ENCODE data around the gene RAD52. TPM values are rescaled to one million over a fixed set of nuclear protein-coding genes. Genes with fewer than 3 reads are reported as not detected.

Gene RAD52
- total RNA-seq, 4 donors from 2014 or later, result 6.0 to 28.4 (median 14.3) TPM

DNA sequence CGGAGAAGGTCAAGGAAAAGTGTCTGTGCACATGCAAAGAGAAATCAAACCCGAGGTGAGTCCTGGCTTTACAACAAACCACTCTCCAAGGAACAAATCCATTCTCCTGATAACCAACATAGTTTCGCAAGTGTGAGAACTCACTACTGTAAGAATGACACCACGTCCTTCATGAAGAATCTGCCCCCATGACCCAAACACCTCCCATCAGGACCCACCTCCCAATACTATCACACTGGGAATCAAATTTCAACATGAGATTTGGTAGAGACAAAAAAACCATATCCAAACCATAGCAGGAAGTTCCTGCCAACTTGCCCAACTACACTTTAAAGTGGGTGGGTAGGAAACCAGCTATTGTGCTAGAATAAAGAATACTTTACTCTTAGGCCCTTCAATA lies 39.2 kb upstream of the RAD52 start:
- Histone ChIP-seq H3K4me1 (peaks cover 34% of the 10 kb centered on the region), H3K36me3 (no peaks in the 10 kb centered on the region), H3K27me3 (no peaks in the 10 kb centered on the region), H3K27ac (no peak overlapping the region), H3K4me3 (peak overlapping the region; percentile 8), H3K9me3 (no peaks in the 10 kb centered on the region)
- 65% methylated on average over 4 of the region's 4 CpGs for whole genome bisulfite sequencing
- TF ChIP-seq POLR2A (IDR thresholded peaks at IDR 0.05), result no peak
- TF ChIP-seq CTCF (IDR thresholded peaks at IDR 0.05), result no peak
- TF ChIP-seq EP300 (IDR thresholded peaks at IDR 0.05), result no peak
- TF ChIP-seq POLR2AphosphoS5 (IDR thresholded peaks at IDR 0.05), result no peak
- DNase-seq (ENCODE audit: low spot score in 2 of 2), result no peak

DNA sequence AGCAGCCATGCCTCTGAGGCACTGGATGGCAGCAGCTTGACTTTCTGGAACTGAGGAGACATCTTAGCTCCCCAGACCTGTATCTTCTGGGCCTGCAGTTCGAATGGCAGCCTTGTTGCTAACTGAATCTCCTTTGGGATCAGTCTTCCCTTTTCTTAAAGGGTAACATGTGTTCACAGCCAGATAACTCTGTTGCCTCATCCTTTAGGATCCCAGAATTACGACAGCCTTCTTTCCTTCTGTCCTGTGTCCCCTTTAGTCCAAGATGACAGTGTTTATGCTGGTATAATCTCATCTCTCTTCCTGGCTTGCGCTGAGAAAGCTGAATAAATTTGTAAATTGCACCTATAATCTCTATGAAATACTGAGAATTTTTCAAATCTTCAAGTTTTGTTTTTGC lies 32.5 kb upstream of the RAD52 start:
- TF ChIP-seq CTCF (IDR thresholded peaks at IDR 0.05), result no peak
- TF ChIP-seq EP300 (IDR thresholded peaks at IDR 0.05), result no peak
- no peak for TF ChIP-seq POLR2AphosphoS5 (IDR thresholded peaks at IDR 0.05)
- no peak for TF ChIP-seq POLR2A (IDR thresholded peaks at IDR 0.05)
- Histone ChIP-seq H3K4me1 (no peaks in the 10 kb centered on the region), H3K9me3 (no peaks in the 10 kb centered on the region), H3K27me3 (no peaks in the 10 kb centered on the region), H3K27ac (no peak overlapping the region), H3K36me3 (no peaks in the 10 kb centered on the region), H3K4me3 (no peak overlapping the region)
- 80% methylated on average over 3 of the region's 3 CpGs for WGBS
- DNase-seq (ENCODE audit: low spot score in 2 of 2), result no peak

- 91% methylated on average over 8 of the region's 8 CpGs for WGBS
- no peak for TF ChIP-seq EP300 (IDR thresholded peaks at IDR 0.05)
- no peak for TF ChIP-seq CTCF (IDR thresholded peaks at IDR 0.05)
- TF ChIP-seq POLR2A (IDR thresholded peaks at IDR 0.05), result no peak
- no peak for TF ChIP-seq POLR2AphosphoS5 (IDR thresholded peaks at IDR 0.05)
These were observed 31.8 kb upstream of the RAD52 start for GRCh38 chr12:981176-981828.

GRCh38 chr12:979349-979748 lies 29.9 kb upstream of the RAD52 start:
- no peak for DNase-seq (ENCODE audit: low spot score in 2 of 2)
- no peaks in the 10 kb centered on the region for H3K4me1 ChIP-seq
- no peaks in the 10 kb centered on the region for H3K27me3 ChIP-seq
- H3K9me3 ChIP-seq, result no peaks in the 10 kb centered on the region
- WGBS, result 78% methylated on average over 5 of the region's 5 CpGs
- TF ChIP-seq POLR2AphosphoS5 (IDR thresholded peaks at IDR 0.05) (no peak), CTCF (IDR thresholded peaks at IDR 0.05) (no peak), POLR2A (IDR thresholded peaks at IDR 0.05) (no peak), EP300 (IDR thresholded peaks at IDR 0.05) (no peak)
- H3K36me3 ChIP-seq, result no peaks in the 10 kb centered on the region
- H3K27ac ChIP-seq, result no peak overlapping the region
- no peak overlapping the region for H3K4me3 ChIP-seq

More at GRCh38 chr12:981176-981828, 31.8 kb upstream of the RAD52 start:
- H3K4me1 ChIP-seq, result no peaks in the 10 kb centered on the region
- DNase-seq (ENCODE audit: low spot score in 2 of 2), result no peak
- no peak overlapping the region for H3K4me3 ChIP-seq
- no peaks in the 10 kb centered on the region for H3K36me3 ChIP-seq
- no peak overlapping the region for H3K27ac ChIP-seq
- no peaks in the 10 kb centered on the region for H3K27me3 ChIP-seq
- no peaks in the 10 kb centered on the region for H3K9me3 ChIP-seq

DNA sequence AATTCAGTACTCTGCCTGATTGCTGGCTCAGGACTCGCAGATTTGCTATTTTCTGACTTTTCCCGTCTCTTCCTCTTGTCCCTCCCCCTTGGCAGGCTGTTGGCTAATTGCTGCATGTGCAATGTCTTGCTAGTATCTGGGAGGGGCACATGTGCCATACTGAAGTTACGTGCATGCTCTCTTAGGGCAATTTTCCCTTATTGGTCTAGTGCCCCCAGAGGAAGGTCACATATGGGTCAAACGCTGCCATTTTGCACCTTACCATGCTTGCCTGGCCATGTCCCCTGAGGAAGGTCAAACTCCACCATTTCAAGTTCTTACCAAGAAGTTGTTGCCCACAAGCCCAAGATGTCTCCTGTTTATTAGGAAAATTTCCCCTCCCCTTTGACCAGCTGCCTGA lies 27.7 kb upstream of the RAD52 start:
- Histone ChIP-seq H3K36me3 (no peaks in the 10 kb centered on the region), H3K4me3 (no peak overlapping the region), H3K27me3 (no peaks in the 10 kb centered on the region), H3K4me1 (no peaks in the 10 kb centered on the region), H3K9me3 (no peaks in the 10 kb centered on the region), H3K27ac (no peak overlapping the region)
- TF ChIP-seq CTCF (IDR thresholded peaks at IDR 0.05) (no peak), EP300 (IDR thresholded peaks at IDR 0.05) (no peak), POLR2A (IDR thresholded peaks at IDR 0.05) (no peak), POLR2AphosphoS5 (IDR thresholded peaks at IDR 0.05) (no peak)
- no peak for DNase-seq (ENCODE audit: low spot score in 2 of 2)
- 93% methylated on average over 4 of the region's 4 CpGs for WGBS

All from suprapubic skin (tissue), 4 donors.